Activated CD8-positive, alpha-beta T cell treated with anti-CD3 and anti-CD28 coated beads for 36 hours (primary cell): ENCODE measurements around the gene ASTN2. TPM values are rescaled to one million over a fixed set of nuclear protein-coding genes. Genes with fewer than 3 reads are reported as not detected.

Experiments used
- ATAC-seq: fragments of 200-7000 bp; cut with Tn5 transposase; one replicate; pipeline ENCODE4 v1.10.0; 2021; ENCODE audit warnings: mild to moderate bottlenecking, moderate library complexity
- CTCF ChIA-PET: fragments of 350-600 bp; sonication (Branson Sonifier 250); formaldehyde crosslinking; loops from one replicate; lab custom pipeline; 2021; ENCODE audit warnings: antibody characterized with exemption; lab: Charles Lee
- POLR2A ChIA-PET: fragments of 350-600 bp; sonication (Branson Sonifier 250); formaldehyde crosslinking; loops from one replicate; lab custom pipeline; 2021; ENCODE audit warnings: antibody characterized with exemption; lab: Charles Lee
- DNase-seq: peaks from one replicate; pipeline ENCODE4 v3.0.0-alpha.2; 2020
- H3K27ac Mint-ChIP-seq: one replicate; pipeline ENCODE4 v1.8.0; 2021; ENCODE audit warnings: mild to moderate bottlenecking, mixed read lengths
- H3K27me3 Mint-ChIP-seq: one replicate; pipeline ENCODE4 v1.8.0; 2021; ENCODE audit warnings: mixed read lengths
- H3K36me3 Mint-ChIP-seq: one replicate; pipeline ENCODE4 v1.8.0; 2021; ENCODE audit warnings: low read depth, mixed read lengths
- H3K4me1 Mint-ChIP-seq: one replicate; pipeline ENCODE4 v1.8.0; 2021; ENCODE audit warnings: low read depth, mixed read lengths
- H3K4me3 Mint-ChIP-seq: one replicate; pipeline ENCODE4 v1.8.0; 2021; ENCODE audit warnings: mild to moderate bottlenecking, moderate library complexity, mixed read lengths
- H3K9me3 Mint-ChIP-seq: one replicate; pipeline ENCODE4 v1.8.0; 2021; ENCODE audit warnings: mixed read lengths
- CTCF ChIP-seq: fragments of 200-600 bp; IDR thresholded peaks from one replicate; pipeline ENCODE4 v1.8.0; 2022; ENCODE audit warnings: antibody characterized with exemption, mild to moderate bottlenecking
- intact Hi-C: fragments of 100-400 bp; cut with micrococcal nuclease; formaldehyde crosslinking; loops from one replicate; pipeline ENCODE4 v1.10.0; 2022
- total RNA-seq, 2 experiments: library from RNA; stranded (reverse); gene quantifications; one replicate each; pipeline ENCODE4 v1.2.3, GENCODE V29; 2021

The ASTN2 gene
- total RNA-seq, 2 experiments from 2014 or later: 5.2 to 5.7 TPM

GRCh38 chr9:116990592-116990991 lies 424.3 kb downstream of the ASTN2 start:
- POLR2A ChIA-PET: no interaction called here
- intact Hi-C loops: no loop called here

DNA sequence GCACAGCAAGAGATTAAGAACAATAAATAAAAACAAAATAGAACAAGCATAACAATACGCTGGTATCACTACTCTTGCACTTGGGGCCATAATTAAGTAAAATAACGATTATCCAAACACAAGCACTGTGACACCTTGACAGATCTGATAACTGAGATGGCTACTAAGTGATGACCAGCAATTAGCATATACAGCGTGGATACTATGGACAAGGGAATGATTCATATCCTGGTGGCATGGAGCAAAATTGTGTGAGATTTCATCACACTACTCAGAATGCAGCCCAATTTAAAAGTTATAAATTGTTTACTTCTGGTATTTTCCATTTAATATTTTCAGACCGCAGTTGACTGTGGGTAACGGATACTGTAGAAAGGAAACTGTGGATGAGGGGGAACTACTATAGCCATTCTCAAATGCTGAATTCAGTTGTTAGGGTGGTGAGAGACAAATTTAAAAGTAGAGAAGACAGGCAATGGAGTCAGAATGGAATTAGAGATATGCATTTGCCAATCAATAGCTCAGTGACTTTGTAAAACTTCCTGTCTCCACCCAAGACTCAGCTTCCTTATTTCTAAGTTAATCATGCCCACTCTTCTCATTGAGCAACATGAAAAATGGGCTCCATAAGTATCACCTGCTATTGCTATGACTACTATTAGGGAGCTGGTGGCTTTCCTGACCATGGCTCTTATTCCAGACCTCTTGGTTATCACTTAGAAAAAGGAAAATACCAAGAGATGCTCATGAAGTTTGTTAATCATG lies 427.0 kb downstream of the ASTN2 start:
- Mint-ChIP-seq H3K4me3 (no peak overlapping the region), H3K4me1 (no peaks in the 10 kb centered on the region), H3K9me3 (no peaks in the 10 kb centered on the region), H3K27me3 (peaks cover 1% of the 10 kb centered on the region), H3K36me3 (no peaks in the 10 kb centered on the region), H3K27ac (no peak overlapping the region)
- DNase-seq: no peak
- intact Hi-C loops: no loop called here
- no peak for TF ChIP-seq CTCF
- ChIA-PET CTCF (no interaction called here), POLR2A (no interaction called here)
- no peak for ATAC-seq

More at GRCh38 chr9:116990592-116990991, 424.3 kb downstream of the ASTN2 start:
- CTCF ChIA-PET: no interaction called here
- DNase-seq (no peak), ATAC-seq (no peak)
- no peak for TF ChIP-seq CTCF
- Mint-ChIP-seq H3K27me3 (peaks cover 1% of the 10 kb centered on the region), H3K4me3 (no peak overlapping the region), H3K9me3 (no peaks in the 10 kb centered on the region), H3K4me1 (no peaks in the 10 kb centered on the region), H3K27ac (no peak overlapping the region), H3K36me3 (no peaks in the 10 kb centered on the region)

DNA sequence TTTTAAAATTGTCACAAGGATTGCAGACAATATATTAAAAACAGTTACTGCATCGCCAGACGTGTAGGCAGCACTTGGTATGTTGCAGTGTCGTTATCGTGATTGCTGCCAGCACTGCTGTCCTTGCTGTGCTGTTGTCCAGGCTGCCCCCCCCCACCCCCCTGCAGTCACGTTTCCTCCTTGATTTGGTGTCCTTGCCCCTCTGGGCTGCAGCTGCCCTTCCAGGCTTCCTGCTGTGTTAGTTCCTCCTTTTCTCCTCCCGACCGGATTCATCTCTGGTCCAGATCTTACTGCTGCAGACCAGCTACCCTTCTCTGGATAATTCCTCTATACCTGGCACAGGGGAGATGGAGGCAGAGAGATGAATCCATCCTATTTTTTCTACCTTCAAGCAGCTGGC lies 428.8 kb downstream of the ASTN2 start:
- DNase-seq: no peak
- Mint-ChIP-seq H3K4me1 (no peaks in the 10 kb centered on the region), H3K9me3 (no peaks in the 10 kb centered on the region), H3K4me3 (no peak overlapping the region), H3K36me3 (no peaks in the 10 kb centered on the region), H3K27ac (no peak overlapping the region), H3K27me3 (peaks cover 1% of the 10 kb centered on the region)
- ChIA-PET CTCF (no interaction called here), POLR2A (no interaction called here)
- ATAC-seq: no peak
- TF ChIP-seq CTCF: no peak
- intact Hi-C loops: no loop called here

DNA sequence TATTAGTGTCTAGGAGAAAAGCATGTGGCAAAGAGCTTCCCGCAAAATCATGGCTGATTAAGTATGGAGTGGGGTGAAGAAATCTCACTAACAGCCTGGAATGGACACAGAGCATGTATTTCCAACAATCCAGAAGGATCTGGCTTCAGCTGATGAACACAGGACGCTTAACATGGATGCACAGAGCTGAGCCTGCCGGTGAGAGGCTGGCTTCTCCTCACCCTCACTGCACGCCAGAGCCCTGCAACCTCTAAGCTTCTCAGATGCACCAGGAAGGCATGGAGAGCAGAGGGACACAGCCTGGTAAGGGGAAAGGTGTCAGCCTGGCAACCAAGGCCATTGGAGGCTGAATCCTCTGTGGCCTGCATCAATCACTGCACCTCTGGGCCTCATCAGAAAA lies 429.3 kb downstream of the ASTN2 start:
- Mint-ChIP-seq H3K4me3 (no peak overlapping the region), H3K4me1 (no peaks in the 10 kb centered on the region), H3K36me3 (no peaks in the 10 kb centered on the region), H3K27me3 (peaks cover 1% of the 10 kb centered on the region), H3K9me3 (no peaks in the 10 kb centered on the region), H3K27ac (no peak overlapping the region)
- TF ChIP-seq CTCF: no peak
- intact Hi-C loops: no loop called here
- ChIA-PET POLR2A (no interaction called here), CTCF (no interaction called here)
- ATAC-seq: no peak
- no peak for DNase-seq

DNA sequence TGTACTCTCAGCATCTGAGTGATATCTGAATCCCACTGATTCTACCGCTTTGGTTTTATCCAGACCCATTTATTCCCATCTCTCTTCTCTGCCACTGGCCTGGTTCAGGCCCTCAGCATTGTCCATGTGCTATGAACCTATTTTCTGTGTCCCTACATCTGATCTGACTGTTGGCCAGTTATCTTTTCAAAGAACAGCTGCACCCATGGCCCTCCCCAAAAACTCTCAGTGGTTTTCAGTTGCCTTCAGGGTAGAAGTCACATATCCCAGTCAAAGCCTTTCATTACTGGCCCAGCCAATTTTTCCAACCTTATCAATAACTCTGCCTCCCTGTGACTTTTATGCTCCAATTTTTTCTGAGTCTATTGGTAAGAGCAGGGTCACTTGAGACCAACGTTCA lies 430.7 kb downstream of the ASTN2 start:
- Mint-ChIP-seq H3K9me3 (no peaks in the 10 kb centered on the region), H3K4me3 (no peak overlapping the region), H3K27me3 (no peaks in the 10 kb centered on the region), H3K36me3 (no peaks in the 10 kb centered on the region), H3K4me1 (no peaks in the 10 kb centered on the region), H3K27ac (no peak overlapping the region)
- DNase-seq: no peak
- ChIA-PET POLR2A (no interaction called here), CTCF (no interaction called here)
- intact Hi-C loops: no loop called here
- no peak for TF ChIP-seq CTCF
- no peak for ATAC-seq
